Mesothelial cell of epicardium (in vitro differentiated cells): ENCODE data around the gene RAMACL. TPM values are rescaled to one million over a fixed set of nuclear protein-coding genes. Genes with fewer than 3 reads are reported as not detected.

Experiments used
- DNase-seq, 2 experiments: peaks; one replicate each; pipeline ENCODE4 v3.0.0; 2021; ENCODE audit warnings: low spot score in 2 of 2; ENCODE audit not compliant: unreplicated experiment in 2 of 2
- H3K27ac Mint-ChIP-seq: 2 replicates; pipeline ENCODE4 v1.8.0; 2021; ENCODE audit warnings: mixed read lengths
- H3K27me3 Mint-ChIP-seq: 2 replicates; pipeline ENCODE4 v1.8.0; 2021; ENCODE audit warnings: low read depth, mixed read lengths
- H3K36me3 Mint-ChIP-seq: 2 replicates; pipeline ENCODE4 v1.8.0; 2021; ENCODE audit warnings: mixed read lengths
- H3K4me1 Mint-ChIP-seq: 2 replicates; pipeline ENCODE4 v1.8.0; 2021; ENCODE audit warnings: mixed read lengths
- H3K4me3 Mint-ChIP-seq: 2 replicates; pipeline ENCODE4 v1.8.0; 2021; ENCODE audit warnings: mild to moderate bottlenecking, moderate library complexity, mixed read lengths
- H3K9me3 Mint-ChIP-seq: 2 replicates; pipeline ENCODE4 v1.8.0; 2021; ENCODE audit warnings: mixed read lengths
- total RNA-seq: library from RNA; stranded (reverse); gene quantifications from 3 replicates; pipeline ENCODE4 v1.2.1, GENCODE V29; 2021
- TF ChIP-seq, protein P1 (sequence below): fragments of 200-600 bp; sonication (generic); IDR thresholded peaks from one replicate; pipeline ENCODE4 v1.5.0; 2021; ENCODE audit warnings: antibody characterized with exemption; ENCODE audit not compliant: unreplicated experiment

RAMACL gene
- total RNA-seq, 1 donor from 2014 or later, result 0.69 TPM

DNA sequence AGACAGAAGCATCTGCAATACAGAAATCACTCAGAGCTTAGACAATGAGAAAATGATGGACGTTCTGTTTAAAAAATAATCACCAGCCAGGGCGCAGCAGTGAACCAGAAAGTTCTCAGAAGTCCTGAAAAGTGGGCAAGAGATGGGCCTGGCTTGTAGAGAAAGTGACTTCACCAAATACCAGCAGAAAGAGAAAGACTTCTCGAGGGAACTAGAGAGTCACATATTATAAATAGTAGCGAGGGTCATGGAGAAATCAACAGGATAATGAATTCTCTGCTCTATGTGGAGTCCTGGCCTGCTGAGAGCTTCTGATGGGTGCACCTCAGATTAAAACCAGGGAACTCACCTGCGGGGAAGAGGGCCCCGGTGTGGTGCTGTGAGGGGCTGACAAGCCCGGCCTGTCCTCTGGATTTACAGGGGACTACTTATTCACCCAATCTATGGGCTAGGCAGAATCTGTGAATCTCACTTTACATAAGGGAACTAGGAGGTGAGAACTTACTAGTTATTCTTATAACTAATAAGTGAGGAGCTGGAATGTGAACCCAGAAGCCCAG is 5.6 kb upstream of the RAMACL start:
- no peak for DNase-seq
- H3K27me3 Mint-ChIP-seq, result no peaks in the 10 kb centered on the region
- peaks cover 1% of the 10 kb centered on the region for H3K36me3 Mint-ChIP-seq
- no peak overlapping the region for H3K4me3 Mint-ChIP-seq
- TF ChIP-seq, protein P1, sequence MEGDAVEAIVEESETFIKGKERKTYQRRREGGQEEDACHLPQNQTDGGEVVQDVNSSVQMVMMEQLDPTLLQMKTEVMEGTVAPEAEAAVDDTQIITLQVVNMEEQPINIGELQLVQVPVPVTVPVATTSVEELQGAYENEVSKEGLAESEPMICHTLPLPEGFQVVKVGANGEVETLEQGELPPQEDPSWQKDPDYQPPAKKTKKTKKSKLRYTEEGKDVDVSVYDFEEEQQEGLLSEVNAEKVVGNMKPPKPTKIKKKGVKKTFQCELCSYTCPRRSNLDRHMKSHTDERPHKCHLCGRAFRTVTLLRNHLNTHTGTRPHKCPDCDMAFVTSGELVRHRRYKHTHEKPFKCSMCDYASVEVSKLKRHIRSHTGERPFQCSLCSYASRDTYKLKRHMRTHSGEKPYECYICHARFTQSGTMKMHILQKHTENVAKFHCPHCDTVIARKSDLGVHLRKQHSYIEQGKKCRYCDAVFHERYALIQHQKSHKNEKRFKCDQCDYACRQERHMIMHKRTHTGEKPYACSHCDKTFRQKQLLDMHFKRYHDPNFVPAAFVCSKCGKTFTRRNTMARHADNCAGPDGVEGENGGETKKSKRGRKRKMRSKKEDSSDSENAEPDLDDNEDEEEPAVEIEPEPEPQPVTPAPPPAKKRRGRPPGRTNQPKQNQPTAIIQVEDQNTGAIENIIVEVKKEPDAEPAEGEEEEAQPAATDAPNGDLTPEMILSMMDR, result no peak
- H3K4me1 Mint-ChIP-seq, result peaks cover 32% of the 10 kb centered on the region
- no peak overlapping the region for H3K27ac Mint-ChIP-seq
- no peaks in the 10 kb centered on the region for H3K9me3 Mint-ChIP-seq

DNA sequence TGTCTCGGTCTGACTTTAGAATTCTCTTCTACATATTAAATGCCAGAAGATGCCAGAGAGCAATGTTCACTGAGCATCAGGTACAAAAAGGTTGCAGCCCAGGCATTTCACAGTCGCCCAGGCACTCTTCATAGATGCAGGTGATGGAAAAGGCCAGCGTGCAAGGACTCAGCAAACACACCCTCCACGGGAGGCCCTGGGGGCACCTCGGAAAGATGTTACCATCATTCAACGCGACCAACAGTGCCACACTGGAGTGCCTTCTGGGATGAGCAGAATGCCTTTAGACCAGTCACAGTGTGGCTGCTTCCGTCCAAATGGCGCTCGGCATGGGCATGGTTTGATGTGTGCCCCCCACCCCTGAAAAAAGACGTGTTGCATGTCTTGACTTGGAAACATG is 4.5 kb upstream of the RAMACL start:
- no peaks in the 10 kb centered on the region for H3K9me3 Mint-ChIP-seq
- DNase-seq, result no peak
- H3K4me1 Mint-ChIP-seq, result peaks cover 32% of the 10 kb centered on the region
- peaks cover 1% of the 10 kb centered on the region for H3K36me3 Mint-ChIP-seq
- no peak overlapping the region for H3K4me3 Mint-ChIP-seq
- TF ChIP-seq, protein P1, result no peak
- peak overlapping the region; percentile 15 for H3K27ac Mint-ChIP-seq
- H3K27me3 Mint-ChIP-seq, result no peaks in the 10 kb centered on the region

DNA sequence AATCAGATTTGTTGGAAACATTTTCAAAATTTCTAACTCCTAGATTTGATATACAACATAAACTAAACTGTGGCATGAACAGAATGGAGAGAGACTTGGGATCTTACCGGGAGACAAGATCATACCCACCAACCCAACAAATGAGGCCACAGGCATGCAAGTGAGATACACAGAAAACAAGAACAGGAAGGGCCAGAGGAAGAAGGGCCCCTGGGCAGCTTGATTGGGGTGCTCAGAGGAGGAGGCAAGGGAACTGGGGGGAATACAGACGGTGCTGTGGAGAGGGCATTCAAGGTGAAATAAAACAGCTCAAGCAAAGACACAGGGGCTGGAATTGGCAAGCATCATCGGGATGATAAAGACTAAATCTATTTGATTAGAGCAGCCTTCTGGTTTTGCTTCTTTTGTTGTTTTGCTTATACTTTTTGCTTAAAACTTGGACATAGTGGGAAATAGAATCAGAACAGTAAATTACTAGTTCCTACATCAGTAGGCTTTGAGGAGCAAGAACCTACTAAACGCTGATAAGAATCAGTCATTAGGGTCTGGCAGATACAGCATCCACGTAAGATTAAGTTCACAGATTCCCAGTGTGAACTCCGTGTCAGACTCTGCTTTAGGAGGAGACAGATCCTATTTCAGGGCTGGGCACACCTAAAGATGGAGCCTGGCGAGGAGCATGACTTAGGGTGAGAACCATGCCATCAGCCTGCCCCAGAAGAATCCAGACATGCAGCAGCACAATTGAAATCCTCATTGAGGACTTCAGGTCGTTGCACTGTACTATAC is 3.5 kb upstream of the RAMACL start:
- Mint-ChIP-seq H3K36me3 (no peaks in the 10 kb centered on the region), H3K27me3 (no peaks in the 10 kb centered on the region), H3K4me1 (peaks cover 32% of the 10 kb centered on the region), H3K4me3 (no peak overlapping the region), H3K27ac (peak overlapping the region; percentile 8), H3K9me3 (no peaks in the 10 kb centered on the region)
- TF ChIP-seq, protein P1, result no peak
- DNase-seq, result no peak

DNA sequence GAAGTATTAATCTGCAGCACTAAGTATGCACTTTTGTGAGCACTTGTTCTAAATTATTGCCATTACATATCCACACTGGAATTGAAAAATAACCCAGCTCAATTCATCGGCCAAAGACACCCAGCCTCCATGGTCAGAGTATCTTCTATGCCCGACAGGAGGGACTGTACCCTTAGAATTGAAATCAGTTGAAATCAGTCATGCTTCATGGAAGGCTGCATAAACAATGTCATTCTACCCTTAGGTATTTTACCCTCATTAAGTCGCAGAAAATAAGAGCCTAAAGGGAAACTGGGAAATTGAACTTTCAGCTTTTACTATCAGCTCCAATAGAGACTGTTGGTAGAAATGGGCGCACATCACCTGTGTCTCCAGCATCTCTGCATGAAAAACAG is 2.9 kb upstream of the RAMACL start:
- Mint-ChIP-seq H3K36me3 (no peaks in the 10 kb centered on the region), H3K27ac (peak overlapping the region; percentile 71), H3K4me1 (peaks cover 32% of the 10 kb centered on the region), H3K27me3 (no peaks in the 10 kb centered on the region), H3K4me3 (no peak overlapping the region), H3K9me3 (no peaks in the 10 kb centered on the region)
- DNase-seq, result no peak
- TF ChIP-seq, protein P1, result no peak

DNA sequence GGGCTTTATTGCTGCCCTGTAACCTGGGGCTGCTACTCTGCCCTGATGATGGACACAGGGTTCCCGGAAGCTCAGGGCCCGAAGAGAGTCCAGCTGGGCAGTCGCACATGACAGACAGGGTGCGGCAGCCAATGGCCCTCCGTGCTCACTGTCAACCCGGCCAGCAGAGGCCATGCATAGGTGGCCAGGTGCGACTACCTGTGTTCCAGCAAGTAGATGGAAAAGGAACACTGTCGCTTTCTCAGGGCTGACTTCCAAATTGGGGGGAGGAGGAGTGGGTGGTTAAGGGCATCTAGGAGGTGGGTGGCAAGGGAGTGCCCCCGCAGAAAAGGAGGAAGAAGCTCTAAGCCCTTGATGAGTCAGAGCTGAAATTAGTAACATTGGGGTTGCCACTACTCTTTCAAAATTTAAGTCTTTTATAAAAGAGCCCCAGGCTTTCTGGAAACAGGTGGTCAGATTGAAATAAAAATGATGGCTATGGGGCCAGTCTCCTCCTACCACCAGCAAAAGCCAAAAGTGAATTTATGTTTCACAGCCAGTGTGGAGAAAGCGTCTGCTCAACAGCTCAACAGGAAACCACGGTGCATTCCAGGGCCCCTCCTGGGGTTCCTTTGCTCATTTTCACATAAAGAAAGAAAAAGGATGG is 2.3 kb upstream of the RAMACL start:
- TF ChIP-seq, protein P1, result no peak
- Mint-ChIP-seq H3K36me3 (no peaks in the 10 kb centered on the region), H3K9me3 (no peaks in the 10 kb centered on the region), H3K4me1 (peaks cover 32% of the 10 kb centered on the region), H3K4me3 (no peak overlapping the region), H3K27ac (peak overlapping the region; percentile 71), H3K27me3 (no peaks in the 10 kb centered on the region)
- no peak for DNase-seq
